GM19025 (cell line): ENCODE data around the gene PCDHGA6.
"Not testable (repeated sequence)": the region's sequence is repeated elsewhere in the genome, so short reads cannot be mapped to it uniquely, and the experiment has no call there.

Experiments
- ATAC-seq: cut with Tn5 transposase; IDR thresholded peaks from one replicate; pipeline ENCODE4 v1.9.1; 2021; ENCODE audit warnings: mild to moderate bottlenecking, low read depth, moderate library complexity; ENCODE audit not compliant: unreplicated experiment

The PCDHGA6 gene

GRCh38 chr5:141373673-141374317 lies at the start of gene PCDHGA6:
Gene PCDHGA6 (plus strand): TSS chr5:141373891. CDS start chr5:141374084, 193 bp downstream.
- no peak for ATAC-seq

DNA sequence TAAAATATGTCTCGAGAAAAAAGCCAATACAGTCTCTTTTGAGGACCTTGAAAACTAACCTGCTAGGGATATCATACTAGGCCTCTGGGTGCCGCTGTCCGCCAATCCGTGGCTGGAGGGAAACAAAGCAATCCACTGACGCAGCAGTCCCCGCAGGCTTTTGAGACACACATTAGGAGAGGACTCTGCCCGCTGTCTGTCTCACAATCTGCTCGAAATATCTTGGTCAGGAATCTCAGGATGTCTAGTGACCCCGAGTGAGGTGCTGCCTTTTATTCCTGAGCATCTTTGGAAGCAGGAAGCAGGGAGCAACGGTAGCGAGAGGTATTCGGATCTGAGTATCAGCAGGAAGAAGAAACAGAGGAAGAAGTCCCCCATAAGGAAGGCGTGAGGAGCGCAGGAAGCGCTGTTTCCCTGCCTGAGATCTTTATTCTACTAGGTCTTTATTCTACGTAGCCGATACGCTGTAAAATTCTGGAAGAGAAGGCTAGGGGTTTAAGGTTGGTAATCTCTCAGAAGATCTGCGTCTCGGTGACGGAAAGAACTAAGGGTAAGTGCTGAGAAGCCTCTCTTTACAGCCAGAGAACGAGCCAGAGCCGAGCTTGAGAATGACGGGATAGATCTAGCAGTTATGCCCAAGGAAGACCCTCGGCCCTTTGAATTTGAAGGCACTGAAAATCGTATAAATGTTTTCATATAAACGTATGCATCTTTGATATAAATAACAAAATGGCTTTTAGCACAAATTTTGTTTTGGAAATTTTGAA lies 47.4 kb upstream of the PCDHGA6 start:
- peak; percentile 54 for ATAC-seq

DNA sequence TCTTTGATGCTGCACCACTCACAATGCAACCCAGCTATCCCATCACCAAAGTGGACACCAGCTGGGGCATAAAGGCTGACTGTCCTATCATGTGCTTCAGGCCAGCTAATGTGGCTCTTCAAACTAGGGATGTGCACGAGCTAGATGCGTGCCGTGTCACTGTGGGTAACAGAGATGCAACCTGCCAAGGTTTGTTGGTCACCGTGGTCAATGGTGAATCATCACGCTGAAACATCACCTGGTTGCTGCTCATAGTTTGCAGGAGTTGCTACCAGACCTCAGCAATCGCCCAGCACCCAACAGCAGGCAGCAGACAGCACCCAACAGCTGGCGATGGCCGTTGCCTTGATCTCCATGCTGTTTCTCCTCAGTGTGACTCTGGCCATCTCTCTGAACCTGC lies 45.5 kb upstream of the PCDHGA6 start:
- no peak for ATAC-seq

DNA sequence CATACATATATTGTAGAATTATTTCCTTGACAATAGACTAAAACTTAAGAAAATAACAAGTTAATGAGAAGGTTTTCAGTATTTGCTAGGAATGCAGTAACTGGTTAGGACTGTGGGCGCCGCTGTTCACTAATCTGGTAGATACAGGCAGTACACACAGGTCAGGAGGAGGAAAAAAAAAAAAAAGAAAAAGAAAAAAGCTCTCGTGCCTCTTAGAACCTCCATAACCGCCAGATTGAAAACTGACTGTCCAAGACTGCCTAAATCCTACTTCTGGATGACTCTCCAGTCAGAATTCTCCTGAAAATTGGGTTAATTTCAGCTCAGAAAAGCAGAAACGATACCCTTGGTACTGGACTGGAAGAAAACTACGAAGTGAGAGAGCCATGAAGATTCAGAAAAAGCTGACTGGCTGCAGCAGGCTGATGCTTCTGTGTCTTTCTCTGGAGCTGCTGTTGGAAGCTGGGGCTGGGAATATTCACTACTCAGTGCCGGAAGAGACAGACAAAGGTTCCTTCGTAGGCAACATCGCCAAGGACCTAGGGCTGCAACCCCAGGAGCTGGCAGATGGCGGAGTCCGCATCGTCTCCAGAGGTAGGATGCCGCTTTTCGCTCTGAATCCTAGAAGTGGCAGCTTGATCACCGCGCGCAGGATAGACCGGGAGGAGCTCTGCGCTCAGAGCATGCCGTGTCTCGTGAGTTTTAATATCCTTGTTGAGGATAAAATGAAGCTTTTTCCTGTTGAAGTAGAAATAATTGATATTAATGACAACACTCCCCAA lies 43.2 kb upstream of the PCDHGA6 start, which contains the start of gene PCDHGA1:
Gene PCDHGA1 (plus strand): TSS at position 216 of the 782 bp plus-strand sequence.
- no peak for ATAC-seq

GRCh38 chr5:141332571-141332970 lies 41.1 kb upstream of the PCDHGA6 start:
- ATAC-seq = not testable (repeated sequence)

- ATAC-seq = no peak
Observed at GRCh38 chr5:141338538-141339306, 35.0 kb upstream of the PCDHGA6 start, which contains the start of gene PCDHGA2. Gene PCDHGA2 (plus strand): TSS chr5:141338760.

DNA sequence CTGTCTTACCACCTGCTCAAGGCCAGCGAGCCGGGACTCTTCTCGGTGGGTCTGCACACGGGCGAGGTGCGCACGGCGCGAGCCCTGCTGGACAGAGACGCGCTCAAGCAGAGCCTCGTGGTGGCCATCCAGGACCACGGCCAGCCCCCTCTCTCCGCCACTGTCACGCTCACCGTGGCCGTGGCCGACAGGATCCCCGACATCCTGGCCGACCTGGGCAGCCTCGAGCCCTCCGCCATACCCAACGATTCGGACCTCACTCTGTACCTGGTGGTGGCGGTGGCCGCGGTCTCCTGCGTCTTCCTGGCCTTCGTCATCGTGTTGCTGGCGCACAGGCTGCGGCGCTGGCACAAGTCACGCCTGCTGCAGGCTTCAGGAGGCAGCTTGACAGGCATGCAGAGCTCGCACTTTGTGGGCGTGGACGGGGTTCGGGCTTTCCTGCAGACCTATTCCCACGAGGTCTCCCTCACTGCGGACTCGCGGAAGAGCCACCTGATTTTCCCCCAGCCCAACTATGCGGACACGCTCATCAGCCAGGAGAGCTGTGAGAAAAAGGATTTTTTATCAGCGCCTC lies 32.8 kb upstream of the PCDHGA6 start:
- ATAC-seq = not testable (repeated sequence)

DNA sequence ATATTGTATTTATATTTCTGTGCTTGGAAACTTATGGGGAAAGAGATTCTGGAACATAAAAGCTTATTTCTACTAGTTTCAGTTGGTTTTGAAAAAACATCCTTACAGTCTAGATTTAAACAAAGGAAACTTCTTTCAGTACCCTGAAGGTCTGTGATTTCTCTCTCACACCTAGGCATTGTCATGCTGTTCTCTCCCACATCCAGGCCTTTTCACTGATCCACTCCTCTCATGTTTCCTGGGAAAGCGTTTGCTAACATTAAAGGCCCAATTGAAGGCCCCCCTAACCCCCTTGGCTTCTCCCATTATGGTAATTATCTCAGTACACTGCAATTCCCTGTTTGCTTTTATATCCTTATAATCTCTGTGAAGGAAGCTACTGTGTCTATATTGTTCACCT lies 30.9 kb upstream of the PCDHGA6 start:
- ATAC-seq = no peak

DNA sequence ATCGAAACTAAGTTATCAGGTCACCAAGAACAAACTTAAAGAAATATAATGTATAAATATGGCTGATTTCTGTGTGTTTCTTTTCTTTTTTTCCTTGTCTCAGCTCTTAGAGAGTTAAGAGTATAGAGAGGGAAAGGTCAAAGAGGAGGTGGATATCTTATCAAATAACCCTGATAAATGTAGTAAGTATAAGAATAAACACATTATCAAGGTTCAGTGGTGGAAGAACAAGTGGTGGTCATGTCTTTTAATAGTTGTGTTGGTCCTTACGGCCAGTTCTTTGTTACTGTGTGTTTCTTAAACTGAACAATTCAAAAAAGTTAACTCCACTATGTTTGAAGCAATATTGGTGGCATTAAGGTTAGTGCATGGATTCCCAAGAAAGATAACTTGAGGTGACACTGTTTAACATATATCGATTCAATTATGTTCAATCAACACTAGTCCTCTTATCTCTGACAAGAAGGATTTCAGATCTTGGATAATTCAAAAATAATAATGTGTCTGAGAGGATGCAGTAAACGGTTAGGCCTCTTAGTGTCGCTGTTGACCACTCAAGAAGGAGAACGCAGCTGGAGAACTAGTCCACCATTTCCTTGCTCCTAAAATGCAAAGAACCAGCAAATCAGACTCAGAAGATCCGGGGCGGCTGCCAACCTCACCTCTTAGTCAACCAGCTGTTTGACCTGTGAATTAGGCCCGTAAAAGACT lies 30.3 kb upstream of the PCDHGA6 start, which contains the start of gene PCDHGA3:
Gene PCDHGA3 (plus strand): TSS at position 588 of the 711 bp plus-strand sequence. CDS start 205 bp downstream, outside the sequence.
- no peak for ATAC-seq

GRCh38 chr5:141343953-141344463 lies 29.7 kb upstream of the PCDHGA6 start:
- ATAC-seq = no peak

DNA sequence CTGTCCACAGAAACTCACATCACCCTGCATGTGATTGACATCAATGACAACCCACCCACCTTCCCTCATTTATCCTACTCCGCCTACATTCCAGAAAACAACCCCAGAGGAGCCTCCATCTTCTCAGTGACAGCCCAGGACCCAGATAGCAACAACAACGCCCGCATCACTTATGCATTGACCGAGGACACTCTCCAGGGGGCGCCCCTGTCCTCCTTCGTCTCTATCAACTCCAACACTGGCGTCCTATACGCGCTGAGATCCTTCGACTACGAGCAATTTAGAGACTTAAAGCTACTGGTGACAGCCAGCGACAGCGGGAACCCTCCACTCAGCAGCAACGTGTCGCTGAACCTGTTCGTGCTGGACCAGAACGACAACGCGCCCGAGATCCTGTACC lies 28.4 kb upstream of the PCDHGA6 start:
- ATAC-seq = no peak

DNA sequence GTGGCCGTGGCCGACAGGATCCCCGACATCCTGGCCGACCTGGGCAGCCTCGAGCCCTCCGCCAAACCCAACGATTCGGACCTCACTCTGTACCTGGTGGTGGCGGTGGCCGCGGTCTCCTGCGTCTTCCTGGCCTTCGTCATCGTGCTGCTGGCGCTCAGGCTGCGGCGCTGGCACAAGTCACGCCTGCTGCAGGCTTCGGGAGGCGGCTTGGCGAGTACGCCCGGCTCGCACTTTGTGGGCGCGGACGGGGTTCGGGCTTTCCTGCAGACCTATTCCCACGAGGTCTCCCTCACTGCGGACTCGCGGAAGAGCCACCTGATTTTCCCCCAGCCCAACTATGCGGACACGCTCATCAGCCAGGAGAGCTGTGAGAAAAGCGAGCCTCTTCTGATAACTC lies 27.7 kb upstream of the PCDHGA6 start:
- ATAC-seq = not testable (repeated sequence)

DNA sequence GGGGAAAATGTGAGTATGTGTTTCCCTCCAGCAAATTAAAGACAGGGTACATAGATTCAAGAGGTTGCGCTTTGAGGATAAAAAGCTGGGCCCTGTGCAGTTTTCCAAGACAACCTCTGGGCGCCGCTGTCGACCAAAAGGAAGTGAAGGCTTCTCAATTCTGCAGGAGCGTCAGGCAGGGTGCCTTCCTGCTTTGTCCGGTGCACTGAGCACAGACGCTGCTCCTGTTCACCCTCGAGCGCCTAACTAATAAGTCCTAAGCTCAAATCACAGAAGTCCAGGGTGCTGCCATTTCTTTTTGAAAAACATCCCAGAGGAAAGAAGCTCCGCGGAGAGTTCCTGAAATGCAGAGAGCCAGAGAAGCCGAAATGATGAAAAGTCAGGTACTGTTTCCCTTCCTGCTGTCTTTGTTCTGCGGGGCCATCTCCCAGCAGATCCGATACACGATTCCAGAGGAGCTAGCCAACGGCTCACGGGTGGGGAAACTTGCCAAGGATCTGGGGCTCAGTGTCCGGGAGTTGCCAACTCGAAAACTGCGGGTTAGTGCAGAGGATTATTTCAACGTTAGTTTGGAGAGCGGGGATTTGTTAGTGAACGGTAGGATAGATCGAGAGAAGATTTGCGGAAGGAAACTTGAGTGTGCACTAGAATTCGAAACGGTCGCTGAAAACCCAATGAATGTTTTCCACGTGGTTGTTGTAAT lies 23.6 kb upstream of the PCDHGA6 start, which contains the start of gene PCDHGB1:
Gene PCDHGB1 (plus strand): TSS at position 183 of the 703 bp plus-strand sequence. CDS start 162 bp downstream, at position 345.
- ATAC-seq = no peak

- ATAC-seq = no peak
Observed at GRCh38 chr5:141351591-141351990, 22.1 kb upstream of the PCDHGA6 start.

DNA sequence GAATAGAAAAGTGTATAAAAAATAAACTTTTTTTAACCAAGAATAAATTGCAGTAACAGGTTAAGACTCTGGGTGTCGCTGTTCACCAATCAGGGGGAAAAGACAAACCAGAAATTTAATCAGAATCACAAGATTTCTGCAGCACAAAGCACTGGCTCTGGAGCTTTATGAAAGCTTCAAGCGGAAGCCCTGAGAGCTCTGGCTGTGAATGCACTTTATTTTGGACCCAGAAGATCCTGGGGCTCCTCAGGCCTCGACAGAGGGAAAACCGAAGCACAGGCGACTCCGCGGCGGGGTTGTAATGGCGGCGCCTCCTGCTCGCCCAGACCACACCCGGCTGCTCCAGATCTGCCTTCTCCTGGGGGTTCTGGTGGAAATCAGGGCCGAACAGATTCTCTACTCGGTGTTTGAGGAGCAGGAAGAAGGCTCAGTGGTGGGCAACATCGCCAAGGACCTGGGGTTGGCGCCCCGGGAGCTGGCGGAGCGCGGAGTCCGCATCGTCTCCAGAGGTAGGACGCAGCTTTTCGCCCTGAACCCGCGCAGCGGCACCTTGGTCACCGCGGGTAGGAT lies 18.7 kb upstream of the PCDHGA6 start, which contains the start of gene PCDHGA4:
Gene PCDHGA4 (plus strand): TSS at position 122 of the 570 bp plus-strand sequence. CDS start 87 bp downstream, at position 209.
- ATAC-seq = no peak

- no peak for ATAC-seq
Observed at GRCh38 chr5:141355641-141356040, 18.1 kb upstream of the PCDHGA6 start.

DNA sequence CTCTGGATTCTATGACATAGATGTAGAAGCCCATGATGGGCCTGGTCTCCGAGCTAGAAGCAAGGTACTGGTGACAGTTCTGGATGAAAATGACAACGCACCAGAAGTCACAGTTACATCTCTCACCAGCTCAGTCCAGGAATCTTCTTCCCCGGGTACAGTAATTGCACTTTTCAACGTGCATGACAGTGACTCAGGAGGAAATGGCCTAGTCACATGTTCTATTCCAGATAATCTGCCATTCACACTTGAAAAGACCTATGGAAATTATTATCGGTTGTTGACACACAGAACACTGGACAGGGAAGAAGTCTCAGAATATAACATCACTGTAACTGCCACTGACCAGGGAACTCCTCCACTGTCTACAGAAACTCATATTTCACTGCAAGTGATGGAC lies 17.6 kb upstream of the PCDHGA6 start:
- ATAC-seq = no peak

- no peak for ATAC-seq
Observed at GRCh38 chr5:141356950-141357349, 16.7 kb upstream of the PCDHGA6 start.
